ENCODE measurements around the gene KRT2. TPM values are rescaled to one million over a fixed set of nuclear protein-coding genes. Genes with fewer than 3 reads are reported as not detected.

KRT2 gene
- not detected in 2 replicates for polyA plus RNA-seq (2014; cell fraction: cytosol; rRNA removed)
- not detected in 2 replicates for polyA plus RNA-seq (2014; cell fraction: nucleus; rRNA removed)

DNA sequence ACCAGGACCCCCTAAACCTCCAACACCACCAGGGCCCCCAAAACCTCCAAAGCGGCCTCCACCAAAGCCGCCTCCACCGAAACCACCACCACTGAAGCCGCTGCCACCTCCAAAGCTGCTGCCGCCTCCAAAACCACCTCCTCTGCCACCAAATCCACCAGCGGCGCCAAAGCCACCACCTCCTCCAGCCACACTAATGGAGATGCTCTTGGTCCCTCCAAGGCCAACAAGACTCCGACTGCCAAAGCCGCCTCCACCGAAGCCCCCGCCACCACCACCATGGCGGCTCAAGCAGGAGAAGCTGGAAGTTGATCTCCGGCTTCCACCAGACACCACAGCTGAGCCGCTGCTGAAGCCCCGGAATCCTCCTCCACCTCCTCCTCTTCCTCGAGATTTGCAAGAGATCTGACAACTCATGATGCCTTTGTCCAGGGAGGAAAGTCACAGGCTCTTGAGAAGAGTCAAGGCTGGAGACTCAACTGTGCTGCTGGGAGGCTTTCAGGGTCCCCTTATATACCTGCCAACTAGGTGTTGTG, at the start of gene KRT2:
KRT2 (minus strand) TSS at position 486 of the 536 bp plus-strand sequence; CDS start at position 417, 69 bp downstream.
- no peak for DNase-seq (ENCODE audit: low spot score)

DNA sequence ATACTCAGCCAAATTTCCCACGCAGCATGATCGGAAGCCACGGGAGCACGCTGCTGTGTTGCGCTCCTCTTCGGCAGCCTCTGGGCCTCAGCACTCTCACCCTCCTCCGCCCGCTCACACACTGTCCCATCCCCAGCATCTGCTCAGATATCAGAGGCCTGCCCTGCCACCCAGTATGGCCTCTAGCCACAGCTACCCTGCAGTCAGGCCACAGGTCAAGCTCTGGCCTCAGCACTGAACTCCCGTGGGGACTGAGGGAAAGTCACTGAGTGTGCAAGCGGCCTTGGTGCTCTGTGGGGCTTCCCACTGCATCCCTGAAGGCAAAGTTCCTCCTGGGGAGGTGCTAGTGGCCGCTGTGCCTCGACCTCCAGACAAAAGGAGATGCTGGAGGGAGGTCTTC, 49.3 kb upstream of the KRT2 start:
- no peak for DNase-seq (ENCODE audit: low spot score)

DNA sequence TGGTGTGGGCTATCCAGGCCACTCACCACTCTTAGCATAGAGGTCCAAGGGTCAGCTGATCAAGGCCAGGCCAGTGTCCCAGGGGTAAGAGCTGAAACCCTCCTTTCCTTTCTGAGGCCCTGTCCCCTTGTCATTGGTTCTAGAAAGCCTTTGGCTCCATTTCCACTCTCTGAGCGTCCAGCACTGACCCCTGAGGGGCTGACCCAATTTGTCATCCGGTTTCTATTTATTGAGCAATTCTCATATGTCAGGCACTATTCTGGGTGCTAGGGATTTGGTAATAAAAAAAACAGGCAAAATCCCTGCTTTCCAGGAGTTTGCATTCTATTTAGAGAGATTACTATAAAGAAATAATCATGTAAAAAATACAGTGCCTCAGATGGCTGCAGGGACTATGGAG, 47.9 kb upstream of the KRT2 start:
- DNase-seq (ENCODE audit: low spot score), result no peak

DNA sequence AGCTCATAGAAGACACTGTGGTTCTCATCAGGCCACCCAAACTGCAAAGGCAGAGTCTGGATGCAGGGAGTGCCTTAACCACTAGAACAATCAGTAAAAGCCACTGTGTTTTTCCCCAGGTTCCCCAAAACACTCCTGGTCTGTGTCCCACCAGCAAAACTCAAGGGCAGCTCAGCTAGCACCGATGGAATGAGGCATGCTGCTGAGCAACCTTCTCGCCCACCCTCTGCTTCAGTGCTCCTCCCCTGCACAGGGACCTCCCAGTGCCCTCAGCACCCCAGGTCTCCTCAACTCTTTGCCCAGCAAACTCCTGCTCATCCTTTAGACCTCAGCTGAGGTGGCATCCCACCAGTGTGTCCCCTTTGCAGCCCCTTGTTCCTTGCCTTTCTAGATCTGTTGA, 47.4 kb upstream of the KRT2 start:
- no peak for DNase-seq (ENCODE audit: low spot score)

DNA sequence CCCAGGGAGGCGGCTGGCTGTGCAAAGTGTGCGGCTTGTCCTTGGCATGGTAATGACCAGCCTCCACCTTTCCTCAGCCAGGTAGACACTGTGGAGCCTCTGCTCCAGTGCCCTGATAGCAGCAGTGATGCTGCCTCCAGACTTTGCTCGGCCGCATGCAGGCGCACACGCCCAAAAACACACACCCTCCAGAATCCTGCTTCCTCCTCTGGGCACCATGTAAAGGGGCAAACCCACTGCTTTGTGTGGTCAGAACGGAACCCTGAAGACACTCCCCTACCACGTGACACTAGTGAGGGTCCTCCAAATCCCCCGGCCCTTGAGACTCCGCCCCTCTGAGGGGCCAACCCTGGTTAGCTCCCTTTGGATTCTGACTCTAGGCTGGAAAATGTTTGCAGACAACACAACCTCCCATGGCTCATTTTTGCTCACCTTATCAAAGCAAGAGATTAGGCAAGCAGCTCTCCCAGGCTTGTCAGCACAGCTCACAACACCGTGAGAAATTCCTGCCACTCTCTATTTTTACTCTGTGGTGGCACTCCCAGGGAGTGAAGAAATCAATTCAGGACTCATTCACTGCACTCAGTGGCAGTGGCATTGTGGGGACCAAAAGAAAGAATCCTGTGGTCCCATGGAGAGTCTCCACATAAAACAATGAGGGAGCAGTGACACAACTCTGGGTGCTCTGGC, 46.8 kb upstream of the KRT2 start:
- no peak for DNase-seq (ENCODE audit: low spot score)

DNA sequence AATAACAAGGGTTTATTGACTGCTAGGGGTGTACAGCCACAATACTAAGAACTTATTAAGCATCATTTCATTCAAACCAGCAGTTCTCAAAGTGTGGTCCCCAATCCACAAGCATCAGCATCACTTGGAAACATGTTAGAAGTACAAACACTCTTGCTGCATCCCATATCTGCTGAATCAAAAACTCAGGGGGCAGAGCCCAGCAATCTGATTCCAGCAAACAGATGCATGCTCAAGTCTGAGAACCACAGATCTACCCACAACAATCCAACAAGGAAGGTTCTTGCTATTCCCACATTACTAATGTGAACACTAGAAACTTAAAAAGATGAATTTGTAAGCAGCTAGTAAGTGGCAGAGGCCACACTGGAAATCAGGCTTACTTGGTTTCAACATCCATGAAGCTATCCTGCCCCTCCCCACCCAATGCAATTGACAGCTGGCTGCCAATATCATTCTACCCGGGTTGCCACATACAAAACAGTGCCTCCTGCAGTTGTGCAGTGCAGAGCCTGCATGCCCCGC, 45.1 kb upstream of the KRT2 start:
- no peak for DNase-seq (ENCODE audit: low spot score)

DNA sequence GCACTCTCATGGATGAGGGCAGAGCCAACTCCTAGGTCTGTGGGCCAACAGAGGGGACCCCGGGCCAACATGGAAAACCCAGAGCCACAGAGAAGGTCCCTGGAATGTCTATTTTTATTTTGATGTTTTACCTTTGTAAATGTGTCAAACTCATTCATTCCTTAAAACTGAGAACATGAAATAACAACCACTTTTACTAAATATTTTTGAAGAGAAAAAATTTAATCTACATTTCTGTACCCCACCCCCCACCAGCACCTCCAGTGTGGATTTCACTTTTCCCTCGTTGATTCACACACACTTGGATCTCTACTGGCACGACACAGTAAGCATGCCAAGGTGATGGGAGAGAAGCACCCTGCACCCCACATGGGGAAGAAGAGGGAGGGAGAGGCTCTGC, 44.6 kb upstream of the KRT2 start:
- DNase-seq (ENCODE audit: low spot score), result no peak

DNA sequence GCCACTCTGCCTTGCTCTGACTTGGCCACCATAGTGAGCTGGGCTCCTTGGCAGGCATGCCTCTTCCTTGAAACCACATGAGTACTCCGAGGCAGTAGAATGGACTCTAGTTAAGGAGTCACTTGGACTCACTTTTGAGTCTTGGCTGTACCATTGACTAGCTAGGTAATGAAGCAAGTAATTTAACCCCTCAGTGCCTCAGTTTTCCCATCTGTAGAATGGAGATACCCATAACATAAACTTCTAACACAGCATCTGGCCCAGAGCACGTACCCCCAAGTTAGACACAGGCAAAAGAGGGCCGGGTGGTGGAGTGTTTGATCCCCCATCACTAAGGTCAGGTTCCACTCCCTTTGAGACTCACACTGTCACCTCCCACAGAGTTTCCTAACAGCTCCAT, 43.0 kb upstream of the KRT2 start:
- DNase-seq (ENCODE audit: low spot score), result no peak

DNA sequence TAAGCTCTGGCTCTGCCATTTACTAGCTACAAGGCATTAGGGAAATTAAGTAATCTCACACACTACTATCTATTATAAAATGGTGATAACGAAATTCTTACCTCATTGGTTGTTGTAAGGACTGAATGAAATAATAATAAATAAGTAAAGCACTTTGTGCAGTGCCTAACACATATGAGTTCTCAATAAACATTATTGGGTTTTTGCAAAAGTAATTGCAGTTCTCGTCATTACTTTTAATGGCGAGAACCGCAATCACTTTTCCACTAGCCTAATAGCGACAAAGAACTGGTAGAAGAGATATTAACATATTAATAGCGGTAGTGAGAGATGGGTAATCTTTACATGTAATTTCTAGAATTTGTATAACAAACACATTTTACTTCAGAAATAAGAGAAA, 42.1 kb upstream of the KRT2 start:
- no peak for DNase-seq (ENCODE audit: low spot score)

DNA sequence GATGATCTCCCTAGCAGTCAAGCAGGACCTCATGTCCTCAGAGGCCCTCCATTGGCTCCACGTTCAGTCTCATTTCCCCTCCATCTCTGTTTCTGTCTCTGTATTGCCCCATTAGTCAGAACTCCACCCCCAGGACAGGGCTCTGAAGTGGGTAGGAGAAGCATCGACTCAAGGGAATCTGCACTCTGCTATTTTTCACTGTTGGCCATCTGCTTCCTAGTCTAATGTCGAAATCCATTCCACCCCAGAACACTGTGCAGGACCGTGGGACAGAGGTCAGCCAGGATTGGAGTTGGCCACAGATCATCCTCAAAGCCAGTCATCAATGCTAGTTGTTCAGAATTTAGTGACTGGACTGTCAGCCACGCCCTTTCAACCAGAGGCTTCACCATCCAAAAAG, 41.2 kb upstream of the KRT2 start:
- DNase-seq (ENCODE audit: low spot score), result no peak

DNA sequence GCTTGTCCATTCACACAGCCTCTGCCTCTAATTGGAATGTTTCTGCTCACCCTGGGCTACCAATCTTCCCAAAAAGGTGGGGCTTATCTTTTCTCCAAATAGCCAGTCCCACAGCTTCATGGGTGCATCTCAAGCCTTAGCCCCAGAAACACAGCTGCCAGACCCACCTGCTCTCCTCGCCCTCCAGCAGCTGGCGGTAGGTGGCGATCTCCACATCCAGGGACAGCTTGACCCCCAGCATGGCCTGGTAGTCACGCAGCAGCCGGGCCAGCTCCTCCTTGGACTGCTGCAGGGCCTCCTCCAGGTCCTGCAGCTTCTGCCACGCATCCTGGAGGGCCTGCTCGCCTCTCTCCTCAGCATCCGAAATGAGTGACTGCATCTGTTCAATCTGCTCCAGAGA, 40.2 kb upstream of the KRT2 start:
- no peak for DNase-seq (ENCODE audit: low spot score)

DNA sequence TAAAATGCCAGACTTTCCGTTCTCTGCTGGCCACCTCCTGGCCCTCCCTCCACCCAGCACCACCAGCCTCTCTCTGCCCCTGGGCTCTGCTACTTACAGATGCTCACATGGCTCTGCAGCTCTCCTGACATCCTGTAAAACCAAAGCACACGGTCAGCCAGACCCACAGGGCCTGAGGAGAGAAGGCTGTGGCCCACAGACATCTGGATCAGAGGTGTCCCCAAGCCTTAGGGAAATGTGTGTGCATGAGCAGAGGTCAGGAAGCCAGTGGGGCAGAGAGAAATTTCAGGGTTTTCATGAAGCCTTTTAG, 39.8 kb upstream of the KRT2 start:
- no peak for DNase-seq (ENCODE audit: low spot score)

DNA sequence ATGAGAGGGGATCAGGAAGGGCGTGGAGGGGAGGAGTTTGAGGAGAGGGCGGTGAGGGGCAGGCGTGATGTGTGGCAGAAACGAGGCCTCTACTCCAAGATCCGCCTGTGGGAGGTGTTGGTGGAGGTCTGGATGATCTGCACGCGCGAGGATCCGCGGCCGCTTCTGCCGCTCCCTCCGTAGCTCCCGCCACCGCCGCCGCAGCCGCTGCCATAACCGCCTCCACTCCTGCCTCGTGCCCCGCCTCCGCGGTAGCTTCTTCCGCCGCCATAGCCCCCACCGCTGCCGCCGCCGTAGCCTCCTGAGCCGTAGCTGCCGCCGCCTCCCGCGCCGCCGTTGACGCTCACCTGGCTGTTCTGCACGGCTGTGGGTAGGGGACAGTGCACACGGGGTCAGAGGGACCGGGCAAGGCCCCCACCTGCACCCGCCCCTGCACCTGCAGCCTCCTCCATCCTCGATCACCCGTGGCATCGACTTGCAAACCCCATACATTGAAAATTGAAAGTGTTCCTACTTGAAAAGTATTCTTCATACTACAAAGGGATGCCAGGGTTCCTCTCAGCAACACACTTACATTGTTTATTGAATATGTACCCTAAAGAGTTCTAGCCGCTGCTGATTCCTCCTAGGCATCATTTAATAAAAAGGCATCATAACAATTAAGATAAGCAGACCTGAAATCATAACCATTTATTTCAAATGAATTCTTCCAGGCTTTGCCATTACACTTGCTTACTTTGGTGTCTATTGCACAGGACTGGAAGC, 39.2 kb upstream of the KRT2 start:
- DNase-seq (ENCODE audit: low spot score), result no peak

DNA sequence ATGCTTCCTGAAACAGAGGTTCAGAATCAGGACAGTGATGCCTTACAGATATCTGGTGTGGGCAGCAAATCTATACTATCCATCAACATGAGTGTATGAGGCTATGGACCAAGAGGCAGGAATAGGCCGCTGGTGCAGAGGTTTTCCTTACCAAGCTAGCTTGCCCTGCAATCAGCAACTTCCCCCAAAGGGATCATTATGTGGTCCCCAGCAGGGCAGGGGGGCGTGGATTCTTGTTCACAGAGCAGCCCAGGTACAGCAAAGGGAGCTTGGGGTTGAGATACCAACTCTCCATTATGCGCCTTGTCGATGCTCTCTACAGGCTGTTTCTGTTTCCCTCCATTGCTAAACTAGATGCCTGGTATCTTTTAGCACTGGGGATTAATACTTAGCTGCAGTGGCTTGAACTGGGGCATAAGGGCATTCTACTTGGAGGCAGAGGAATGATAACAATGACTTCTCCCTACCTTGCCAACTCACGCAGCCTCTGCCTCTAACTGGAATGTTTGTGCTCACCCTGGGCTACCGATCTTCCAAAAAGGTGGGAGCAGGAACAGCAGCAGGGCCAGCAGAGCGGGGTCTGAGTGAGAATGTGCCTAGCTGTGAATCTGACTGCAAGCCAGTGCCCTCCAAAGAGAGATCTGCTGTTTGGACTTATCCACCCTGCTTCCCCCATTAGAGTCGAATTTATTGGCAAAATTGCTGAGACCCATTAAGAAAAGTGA, 38.5 kb upstream of the KRT2 start:
- DNase-seq (ENCODE audit: low spot score), result no peak

DNA sequence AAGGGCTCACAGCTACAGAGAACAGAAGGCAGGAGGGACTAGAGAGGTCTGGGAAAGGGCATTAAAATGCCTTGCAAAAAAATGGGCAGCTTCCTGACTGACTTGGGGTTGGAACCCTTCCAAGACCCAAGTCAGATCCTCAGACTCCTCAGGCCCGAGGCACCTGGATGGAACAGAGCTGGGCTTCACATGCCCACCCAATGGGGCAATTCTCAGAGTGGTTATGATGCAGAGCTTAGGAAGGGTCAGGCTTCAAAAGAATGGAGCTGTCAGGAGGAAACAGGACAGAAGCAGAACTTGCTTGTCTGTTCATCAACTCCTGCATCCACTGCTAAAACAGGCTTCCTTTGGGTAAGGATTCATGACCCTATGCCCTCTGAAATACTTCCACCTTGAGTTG, 37.9 kb upstream of the KRT2 start:
- no peak for DNase-seq (ENCODE audit: low spot score)

DNA sequence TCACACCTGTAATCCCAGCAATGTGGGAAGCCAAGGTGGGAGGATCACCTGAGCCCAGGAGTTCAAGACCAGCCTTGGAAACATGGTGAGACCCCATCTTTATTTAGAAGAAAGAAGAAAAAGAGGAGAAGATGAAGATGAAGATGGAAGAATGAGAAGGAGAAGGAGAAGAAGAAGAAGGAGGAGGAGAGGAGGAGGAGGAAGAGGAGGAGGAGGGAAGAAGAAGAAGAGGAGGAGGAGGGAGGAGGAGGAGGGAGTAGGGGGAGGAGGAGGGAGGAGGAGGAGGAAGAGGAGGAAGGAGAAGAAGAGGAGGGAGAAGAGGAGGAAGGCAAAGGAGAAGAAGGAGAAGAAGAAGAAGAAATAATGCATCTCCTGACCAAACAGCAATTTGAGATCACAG, 37.2 kb upstream of the KRT2 start:
- no peak for DNase-seq (ENCODE audit: low spot score)

DNA sequence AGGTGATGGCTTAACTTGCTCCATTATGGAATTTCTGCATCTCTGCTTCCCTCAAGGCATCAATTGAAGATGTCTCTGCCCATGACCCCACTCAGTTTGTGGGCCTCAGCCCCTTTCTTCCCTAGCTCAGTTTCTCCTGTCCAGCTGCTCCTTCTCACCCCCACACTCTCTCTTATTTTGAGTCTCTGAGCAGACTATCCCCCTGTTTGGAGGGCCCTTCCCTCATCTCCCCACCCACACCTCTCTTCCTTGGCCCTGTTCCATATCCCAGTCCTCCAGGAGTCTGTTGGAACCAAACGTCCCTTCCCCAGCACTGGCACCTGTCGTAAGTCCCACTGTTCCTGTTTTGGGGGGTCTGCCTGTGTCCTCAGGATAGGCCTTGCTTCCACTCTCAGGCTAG, 36.5 kb upstream of the KRT2 start:
- no peak for DNase-seq (ENCODE audit: low spot score)

DNA sequence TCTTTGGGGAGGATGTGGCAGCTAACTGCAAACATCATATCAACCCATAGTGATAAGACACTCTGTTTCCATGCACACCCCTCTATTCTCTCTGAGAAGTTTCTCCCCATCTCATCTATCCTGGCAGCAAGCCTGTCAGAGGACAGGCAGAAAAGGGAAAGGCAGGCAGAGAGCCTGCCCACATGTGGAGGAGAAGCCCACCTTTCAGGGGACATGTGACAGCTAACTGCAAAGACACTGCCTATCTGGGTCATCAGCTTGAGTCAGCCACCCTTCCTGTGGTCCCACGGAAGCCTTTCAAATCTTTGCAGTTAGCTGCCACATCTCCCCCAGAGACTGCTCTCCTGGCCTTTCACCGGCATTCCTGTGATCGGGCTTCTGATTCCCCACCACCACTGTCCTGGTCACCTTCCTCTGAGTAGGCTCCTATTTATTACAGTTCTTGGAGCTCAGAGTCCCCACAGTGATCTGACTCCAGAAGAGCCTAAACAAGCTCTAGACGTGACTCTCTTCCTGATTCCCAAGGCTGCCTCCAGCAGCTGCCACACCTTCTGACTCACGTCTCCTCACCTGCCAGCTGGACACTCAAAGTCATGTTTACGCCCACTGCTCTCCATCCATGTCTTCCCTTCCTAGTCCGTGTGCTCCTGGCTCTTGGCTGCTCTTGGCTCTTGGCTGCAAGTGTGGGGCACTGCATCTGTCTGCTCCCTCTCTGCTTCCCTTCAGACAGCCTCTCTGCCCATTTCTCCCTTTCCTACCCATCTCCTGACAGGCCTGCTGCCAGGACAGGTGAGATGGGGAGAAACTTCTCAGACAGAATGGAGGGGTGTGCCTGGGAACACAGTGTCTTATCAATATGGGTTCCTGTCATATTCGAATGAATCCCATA, 35.7 kb upstream of the KRT2 start:
- DNase-seq (ENCODE audit: low spot score), result no peak

DNA sequence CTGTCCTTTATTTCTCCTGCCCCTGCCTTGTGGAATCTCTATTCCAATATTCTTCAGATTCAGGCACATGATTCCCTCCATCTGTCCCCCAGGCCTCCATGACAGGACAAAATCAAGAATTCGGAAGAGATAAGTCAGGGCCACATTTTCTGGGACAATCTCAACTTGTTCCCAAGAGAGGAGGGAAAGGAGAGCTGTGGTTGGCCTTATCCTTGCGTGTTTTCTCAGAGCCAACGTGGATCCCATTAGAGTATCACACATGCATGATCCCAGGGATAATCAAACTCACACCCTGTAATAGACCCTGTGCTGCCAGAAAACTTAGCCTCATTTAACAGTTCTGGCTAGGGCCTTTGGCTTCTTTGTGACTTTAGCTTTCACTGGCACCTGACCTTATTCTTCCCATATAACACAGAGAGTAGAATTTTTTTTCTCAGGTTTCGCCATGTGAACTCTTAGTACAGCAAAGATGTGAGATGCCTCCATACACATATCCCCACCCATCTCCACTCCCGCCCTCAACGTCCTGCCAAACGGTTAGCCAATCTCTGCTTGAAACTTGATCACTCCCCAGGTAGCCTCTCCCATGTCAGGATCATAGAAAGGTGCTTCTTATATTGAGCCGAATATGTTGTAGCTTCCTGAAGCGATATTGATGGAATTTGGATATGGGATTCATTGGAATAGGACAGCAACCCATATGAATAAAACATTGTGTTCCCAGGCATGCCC, 34.9 kb upstream of the KRT2 start:
- no peak for DNase-seq (ENCODE audit: low spot score)

DNA sequence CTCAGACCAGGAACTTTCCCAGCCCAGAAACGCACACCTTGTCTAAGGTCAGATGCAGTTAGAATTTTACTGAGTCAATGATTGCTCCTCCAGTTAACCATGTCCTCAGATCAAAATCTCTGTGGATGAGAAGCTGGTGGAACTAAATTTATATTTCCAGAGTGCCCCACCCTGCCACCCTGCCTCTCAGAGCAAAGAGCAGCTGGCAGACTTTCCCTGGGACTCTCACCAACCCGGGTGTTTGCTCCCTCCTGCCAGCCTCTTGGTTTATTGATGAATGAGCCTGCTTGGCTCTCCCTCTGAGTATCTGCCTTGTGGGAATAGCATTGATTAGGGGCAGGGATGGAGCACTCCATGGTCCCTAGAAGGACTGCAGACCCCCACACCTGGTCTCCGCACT, 34.1 kb upstream of the KRT2 start:
- no peak for DNase-seq (ENCODE audit: low spot score)

All from SK-N-DZ (cell line).